ENCODE measurements around the gene AKR1C2. TPM values are rescaled to one million over a fixed set of nuclear protein-coding genes. Genes with fewer than 3 reads are reported as not detected.
"Not testable (repeated sequence)": the region's sequence is repeated elsewhere in the genome, so short reads cannot be mapped to it uniquely, and the experiment has no call there.

Gene AKR1C2
- total RNA-seq, 1 donor from 2014 or later = not detected

GRCh38 chr10:4990217-4990616, 13.4 kb downstream of the AKR1C2 start:
- intact Hi-C loops (cut with micrococcal nuclease) = no loop called here

GRCh38 chr10:4988000-4988641, 15.5 kb downstream of the AKR1C2 start:
- intact Hi-C loops (cut with micrococcal nuclease) = not testable (repeated sequence)

- intact Hi-C loops (cut with micrococcal nuclease) = no loop called here
Observed at GRCh38 chr10:4984971-4985594, 18.6 kb downstream of the AKR1C2 start.

GRCh38 chr10:4984223-4984622, 19.4 kb downstream of the AKR1C2 start:
- intact Hi-C loops (cut with micrococcal nuclease) = no loop called here

- intact Hi-C loops (cut with micrococcal nuclease) = no loop called here
Observed at GRCh38 chr10:4983615-4984216, 19.9 kb downstream of the AKR1C2 start.

- intact Hi-C loops (cut with micrococcal nuclease) = no loop called here
Observed at GRCh38 chr10:4982764-4983226, 20.9 kb downstream of the AKR1C2 start.

- intact Hi-C loops (cut with micrococcal nuclease) = no loop called here
Observed at GRCh38 chr10:4981722-4982471, 21.8 kb downstream of the AKR1C2 start.

GRCh38 chr10:4980793-4981192, 22.9 kb downstream of the AKR1C2 start:
- intact Hi-C loops (cut with micrococcal nuclease) = no loop called here

- intact Hi-C loops (cut with micrococcal nuclease) = no loop called here
Observed at GRCh38 chr10:4978870-4979269, 24.8 kb downstream of the AKR1C2 start.

- intact Hi-C loops (cut with micrococcal nuclease) = no loop called here
Observed at GRCh38 chr10:4977025-4977424, 26.6 kb downstream of the AKR1C2 start.

- intact Hi-C loops (cut with micrococcal nuclease) = not testable (repeated sequence)
Observed at GRCh38 chr10:4974400-4974799, 29.3 kb downstream of the AKR1C2 start.

- intact Hi-C loops (cut with micrococcal nuclease) = not testable (repeated sequence)
Observed at GRCh38 chr10:4973294-4973693, 30.4 kb downstream of the AKR1C2 start.

- intact Hi-C loops (cut with micrococcal nuclease) = not testable (repeated sequence)
Observed at GRCh38 chr10:4972369-4973142, 31.1 kb downstream of the AKR1C2 start.

GRCh38 chr10:4970362-4970761, 33.3 kb downstream of the AKR1C2 start:
- intact Hi-C loops (cut with micrococcal nuclease) = not testable (repeated sequence)

GRCh38 chr10:4969289-4969688, 34.4 kb downstream of the AKR1C2 start:
- intact Hi-C loops (cut with micrococcal nuclease) = not testable (repeated sequence)

GRCh38 chr10:4967189-4967588, 36.5 kb downstream of the AKR1C2 start:
- intact Hi-C loops (cut with micrococcal nuclease) = not testable (repeated sequence)

- intact Hi-C loops (cut with micrococcal nuclease) = not testable (repeated sequence)
Observed at GRCh38 chr10:4965763-4966162, 37.9 kb downstream of the AKR1C2 start.

- intact Hi-C loops (cut with micrococcal nuclease) = not testable (repeated sequence)
Observed at GRCh38 chr10:4963815-4964154, 39.9 kb downstream of the AKR1C2 start.

- intact Hi-C loops (cut with micrococcal nuclease) = not testable (repeated sequence)
Observed at GRCh38 chr10:4962876-4963814, 40.5 kb downstream of the AKR1C2 start, which contains the start of gene AKR1C1. TSS of gene AKR1C1 (plus strand) at chr10:4963415. CDS start at chr10:4963445, 30 bp downstream.

GRCh38 chr10:4962308-4962707, 41.3 kb downstream of the AKR1C2 start:
- intact Hi-C loops (cut with micrococcal nuclease) = not testable (repeated sequence)

Data from T-helper 2 cell treated with Interferon-gamma antibody and Interleukin-4, amounts not matched to agents 100 ng/mL and 5 ng/mL, for 36 hours (primary cell).